Endothelial cell of umbilical vein (primary cell): ENCODE data around the gene GP5. TPM values are rescaled to one million over a fixed set of nuclear protein-coding genes. Genes with fewer than 3 reads are reported as not detected.

Experiments
- BruUV-seq: library from RNA; stranded (reverse); fragments of 400-500 nt; replicated peaks from 2 replicates; lab custom pipeline; 2021; lab: Mats Ljungman, UMichigan
- CTCF ChIA-PET: fragments of 300-600, 350-600 bp; sonication (Branson Sonifier 250); formaldehyde crosslinking; loops from one replicate; lab custom pipeline; 2021; ENCODE audit warnings: antibody characterized with exemption, inconsistent platforms; lab: Charles Lee
- POLR2A ChIA-PET: fragments of 300-600, 350-600 bp; sonication (Branson Sonifier 250); formaldehyde crosslinking; loops from one replicate; lab custom pipeline; 2021; ENCODE audit warnings: antibody characterized with exemption, inconsistent platforms; lab: Charles Lee
- DNase-seq: peaks from one replicate; pipeline ENCODE4 v3.0.0-alpha.2; 2011; ENCODE audit warnings: low read depth, low spot score
- FAIRE-seq: peaks from 2 replicates; lab custom pipeline; 2011; peaks lifted over from hg19 to GRCh38; lab: Jason Lieb, UNC
- H2AFZ ChIP-seq: 2 replicates; pipeline ENCODE4 v1.6.0; 2012; ENCODE audit warnings: low read depth, low read length, control low read depth, inconsistent platforms
- H3K27ac ChIP-seq: 2 replicates; pipeline ENCODE4 v1.5.1; 2011; ENCODE audit warnings: low read depth, mild to moderate bottlenecking, control low read depth, low read length, moderate library complexity; ENCODE audit not compliant: insufficient read depth
- H3K27me3 ChIP-seq, 2 experiments: 2 replicates each; pipeline versions ENCODE4 v1.6.0 to v1.6.1; 2011; ENCODE audit warnings: low read length in 2 of 2, mixed read lengths in 1 of 2; ENCODE audit not compliant: control insufficient read depth in 2 of 2, insufficient read depth in 2 of 2
- H3K36me3 ChIP-seq, 2 experiments: 2 replicates in 1 of 2; 3 replicates in 1 of 2; pipeline ENCODE4 v1.5.1; 2011; ENCODE audit warnings: low read length in 2 of 2, mild to moderate bottlenecking in 1 of 2, moderate library complexity in 1 of 2; ENCODE audit not compliant: control insufficient read depth in 2 of 2, insufficient read depth in 2 of 2; ENCODE audit errors: extremely low read depth in 1 of 2
- H3K4me1 ChIP-seq: 3 replicates; pipeline ENCODE4 v1.5.1; 2011; ENCODE audit warnings: mild to moderate bottlenecking, low read length; ENCODE audit not compliant: control insufficient read depth, insufficient read depth; ENCODE audit errors: extremely low read depth
- H3K4me2 ChIP-seq: 2 replicates; pipeline ENCODE4 v1.6.1; 2011; ENCODE audit warnings: low read length, control low read depth, mixed read lengths; ENCODE audit not compliant: insufficient read depth
- H3K4me3 ChIP-seq, 3 experiments: fragments of 200-600 bp in 1 of 3; sonication (generic), shearing (Covaris generic) in 1 of 3; replicated peaks in 1 of 3; 2 replicates each; pipeline ENCODE4 v1.5.1; 2011 to 2016; ENCODE audit warnings: control low read depth in 3 of 3, low read length in 3 of 3, mild to moderate bottlenecking in 2 of 3, inconsistent platforms in 1 of 3, low read depth in 1 of 3, moderate library complexity in 1 of 3; ENCODE audit not compliant: insufficient read depth in 1 of 3
- H3K79me2 ChIP-seq: 2 replicates; pipeline ENCODE4 v1.6.0; 2012; ENCODE audit warnings: low read length, inconsistent platforms; ENCODE audit not compliant: control insufficient read depth, insufficient read depth
- H3K9ac ChIP-seq: replicated peaks from 2 replicates; pipeline ENCODE3; 2011; ENCODE audit warnings: low read length, control low read depth; ENCODE audit not compliant: insufficient read depth; ENCODE audit errors: extremely low read depth
- H3K9me1 ChIP-seq: replicated peaks from 3 replicates; pipeline ENCODE4 v1.6.0; 2011; ENCODE audit warnings: mild to moderate bottlenecking, low read length; ENCODE audit not compliant: control insufficient read depth, insufficient read depth; ENCODE audit errors: extremely low read depth
- H3K9me3 ChIP-seq: replicated peaks from 2 replicates; pipeline ENCODE4 v1.5.1; 2012; ENCODE audit warnings: low read length, inconsistent platforms; ENCODE audit not compliant: control insufficient read depth, insufficient read depth
- H4K20me1 ChIP-seq: replicated peaks from 2 replicates; pipeline ENCODE3; 2011; ENCODE audit warnings: mild to moderate bottlenecking, low read length; ENCODE audit not compliant: control insufficient read depth, insufficient read depth; ENCODE audit errors: extremely low read depth
- EZH2 ChIP-seq: IDR thresholded peaks from 2 replicates; pipeline ENCODE4 v1.6.1; 2012; ENCODE audit warnings: borderline replicate concordance, low read depth, mild to moderate bottlenecking, moderate library complexity, low read length, inconsistent platforms; ENCODE audit not compliant: severe bottlenecking
- FOS ChIP-seq: IDR thresholded peaks from 2 replicates; pipeline ENCODE4 v1.6.1; 2011; ENCODE audit warnings: mild to moderate bottlenecking, low read length, moderate library complexity, borderline replicate concordance; ENCODE audit not compliant: insufficient read depth
- GATA2 ChIP-seq: IDR thresholded peaks from 2 replicates; pipeline ENCODE4 v1.7.0; 2011; ENCODE audit warnings: low read depth, mild to moderate bottlenecking, moderate library complexity, mixed read lengths, low read length; ENCODE audit not compliant: insufficient read length, insufficient read depth
- JUN ChIP-seq: IDR thresholded peaks from 2 replicates; pipeline ENCODE4 v1.6.1; 2011; ENCODE audit warnings: borderline replicate concordance, low read depth; ENCODE audit not compliant: insufficient read length, insufficient read depth
- MYC ChIP-seq: IDR thresholded peaks from one replicate; pipeline ENCODE4 v1.6.1; 2011; ENCODE audit warnings: mild to moderate bottlenecking, low read depth, low read length
- POLR2A ChIP-seq: IDR thresholded peaks from 2 replicates; pipeline ENCODE4 v1.6.1; 2012; ENCODE audit warnings: low read depth, mild to moderate bottlenecking, control low read depth, low read length
- POLR2AphosphoS5 ChIP-seq: IDR thresholded peaks from 2 replicates; pipeline ENCODE4 v1.6.1; 2012; ENCODE audit warnings: low read depth, mild to moderate bottlenecking, control low read depth, low read length, moderate library complexity; ENCODE audit not compliant: insufficient read depth
- dilution Hi-C: fragments of 300-500 bp; cut with MboI; formaldehyde crosslinking; loops from one replicate; pipeline ENCODE4 v1.15.0; 2019; ENCODE audit warnings: low sequenced_read_pairs; ENCODE audit not compliant: extremely low pct_ligation_motif_present
- intact Hi-C: fragments of 100-400 bp; cut with micrococcal nuclease; formaldehyde crosslinking; loops from one replicate; pipeline ENCODE4 v1.10.0; 2022
- polyA plus RNA-seq, 4 experiments: library from polyadenylated mRNA; depleted of rRNA in 3 of 4; stranded (reverse) in 3 of 4; unstranded in 1 of 4; fragments of >200 nt; gene quantifications; 2 replicates each; pipeline versions ENCODE4 v1.2.1 to v1.2.3, GENCODE V29; 2011 to 2012; ENCODE audit warnings: missing spikeins in 1 of 4
- total RNA-seq: library from RNA; stranded (reverse); gene quantifications from 2 replicates; pipeline ENCODE4 v1.2.3, GENCODE V29; 2021
- TF ChIP-seq, protein P1 (sequence below): IDR thresholded peaks from 2 replicates; pipeline ENCODE4 v1.6.1; 2011; ENCODE audit not compliant: insufficient read depth, insufficient read length
- TF ChIP-seq, protein P2 (sequence below), 2 donors: IDR thresholded peaks; 1 replicate in 1 of 2; 2 replicates in 1 of 2; pipeline ENCODE4 v1.5.1; 2011; ENCODE audit warnings: low read length in 2 of 2, mild to moderate bottlenecking in 2 of 2, moderate library complexity in 2 of 2, control low read depth in 1 of 2, inconsistent platforms in 1 of 2, low read depth in 1 of 2; ENCODE audit not compliant: insufficient read depth in 1 of 2; ENCODE audit errors: extremely low read depth in 1 of 2

The GP5 gene
- total and polyA plus RNA-seq, 2 donors (not counting 3 experiments of a cell fraction or from before 2014, with no cell fraction given): 0.06 to 0.11 TPM

DNA sequence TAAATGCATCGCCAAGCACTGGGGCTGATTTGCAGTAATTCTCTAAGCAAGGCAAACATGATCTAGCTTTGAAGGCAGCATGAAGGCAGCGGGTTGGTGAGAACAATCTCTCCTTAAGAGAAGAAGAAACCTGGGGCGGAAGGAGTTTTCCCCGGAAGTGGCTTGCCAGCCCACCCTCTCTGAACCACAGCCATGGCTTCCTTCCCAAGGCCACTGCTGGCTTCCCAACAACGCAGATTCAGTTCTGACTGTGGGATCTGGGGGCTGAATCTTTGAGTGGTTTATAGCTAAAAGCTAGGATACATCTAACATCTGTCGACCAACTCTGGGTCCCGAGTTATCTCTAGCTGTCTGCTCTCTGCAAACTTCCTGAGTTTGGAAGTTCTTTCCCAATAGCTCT is 43.7 kb downstream of the GP5 start:
- ChIA-PET POLR2A (no interaction called here), CTCF (interaction anchor here (1.2 to 4.4 kb wide), 4 partner anchors 9 to 22 kb away, joined by 3 to 32 read pairs (median 6); no protein-coding TSS in a partner anchor)
- Histone ChIP-seq H3K4me3 (no peak overlapping the region), H3K36me3 (no peaks in the 10 kb centered on the region), H3K27me3 (peaks cover 0 to 8% of the 10 kb centered on the region in 2 experiments), H3K27ac (no peak overlapping the region), H3K9me3 (no peaks in the 10 kb centered on the region), H2AFZ (no peak overlapping the region), H3K4me2 (no peak overlapping the region), H3K9ac (no peak overlapping the region), H4K20me1 (no peaks in the 10 kb centered on the region), H3K79me2 (no peaks in the 10 kb centered on the region), H3K9me1 (no peaks in the 10 kb centered on the region), H3K4me1 (no peaks in the 10 kb centered on the region)
- DNase-seq (no peak), FAIRE-seq (no peak)
- dilution Hi-C loops (no loop called here), intact Hi-C loops (no loop called here)
- no TSS peak for BruUV-seq
- TF ChIP-seq FOS (no peak), MYC (no peak), POLR2A (no peak), JUN (no peak), POLR2AphosphoS5 (no peak), GATA2 (no peak), EZH2 (no peak)
- TF ChIP-seq, protein P1, sequence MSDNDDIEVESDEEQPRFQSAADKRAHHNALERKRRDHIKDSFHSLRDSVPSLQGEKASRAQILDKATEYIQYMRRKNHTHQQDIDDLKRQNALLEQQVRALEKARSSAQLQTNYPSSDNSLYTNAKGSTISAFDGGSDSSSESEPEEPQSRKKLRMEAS: no peak
- TF ChIP-seq, protein P2, sequence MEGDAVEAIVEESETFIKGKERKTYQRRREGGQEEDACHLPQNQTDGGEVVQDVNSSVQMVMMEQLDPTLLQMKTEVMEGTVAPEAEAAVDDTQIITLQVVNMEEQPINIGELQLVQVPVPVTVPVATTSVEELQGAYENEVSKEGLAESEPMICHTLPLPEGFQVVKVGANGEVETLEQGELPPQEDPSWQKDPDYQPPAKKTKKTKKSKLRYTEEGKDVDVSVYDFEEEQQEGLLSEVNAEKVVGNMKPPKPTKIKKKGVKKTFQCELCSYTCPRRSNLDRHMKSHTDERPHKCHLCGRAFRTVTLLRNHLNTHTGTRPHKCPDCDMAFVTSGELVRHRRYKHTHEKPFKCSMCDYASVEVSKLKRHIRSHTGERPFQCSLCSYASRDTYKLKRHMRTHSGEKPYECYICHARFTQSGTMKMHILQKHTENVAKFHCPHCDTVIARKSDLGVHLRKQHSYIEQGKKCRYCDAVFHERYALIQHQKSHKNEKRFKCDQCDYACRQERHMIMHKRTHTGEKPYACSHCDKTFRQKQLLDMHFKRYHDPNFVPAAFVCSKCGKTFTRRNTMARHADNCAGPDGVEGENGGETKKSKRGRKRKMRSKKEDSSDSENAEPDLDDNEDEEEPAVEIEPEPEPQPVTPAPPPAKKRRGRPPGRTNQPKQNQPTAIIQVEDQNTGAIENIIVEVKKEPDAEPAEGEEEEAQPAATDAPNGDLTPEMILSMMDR (IDR thresholded peaks at IDR 0.05; ENCODE audit: extremely low read depth in 1 of 2, insufficient read depth in 1 of 2, low read depth in 1 of 2, low read length in 2 of 2): no peak
